Measurements from ENCODE around the gene TNS1. TPM values are rescaled to one million over a fixed set of nuclear protein-coding genes. Genes with fewer than 3 reads are reported as not detected.

Gene TNS1
- total RNA-seq, 1 donor from 2014 or later: 11.6 TPM

DNA sequence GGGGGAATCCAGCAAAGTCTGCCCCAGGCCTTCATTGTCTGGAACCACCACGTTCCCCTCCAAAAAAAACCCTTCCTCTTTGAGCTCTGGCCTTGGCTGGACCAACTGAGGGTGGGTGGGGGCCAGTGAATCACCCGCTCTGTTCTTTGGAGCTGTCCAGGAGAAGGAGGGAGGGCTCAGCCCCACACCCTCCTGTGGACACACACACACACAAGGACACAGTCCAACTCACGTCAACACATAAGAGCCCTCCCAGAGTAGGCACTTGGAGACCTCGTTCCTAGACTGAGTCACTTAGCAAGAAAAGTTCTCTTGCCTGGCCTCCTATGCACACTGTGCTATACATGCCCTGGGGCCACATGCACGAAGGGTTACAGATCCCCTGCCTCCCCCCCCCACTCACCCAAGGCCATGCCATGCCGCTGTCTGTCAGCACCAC is 1.2 kb upstream of the TNS1 start:
- no peaks in the 10 kb centered on the region for H3K9me3 Mint-ChIP-seq (ENCODE audit: unreplicated experiment)
- H3K27me3 Mint-ChIP-seq (ENCODE audit: unreplicated experiment): peaks cover 11% of the 10 kb centered on the region
- H3K4me1 Mint-ChIP-seq (ENCODE audit: unreplicated experiment): peaks cover 23% of the 10 kb centered on the region
- DNase-seq (ENCODE audit: low spot score): no peak
- H3K4me3 Mint-ChIP-seq (ENCODE audit: unreplicated experiment): no peak overlapping the region
- no peak overlapping the region for H3K27ac Mint-ChIP-seq (ENCODE audit: unreplicated experiment)
- TF ChIP-seq, protein P1, sequence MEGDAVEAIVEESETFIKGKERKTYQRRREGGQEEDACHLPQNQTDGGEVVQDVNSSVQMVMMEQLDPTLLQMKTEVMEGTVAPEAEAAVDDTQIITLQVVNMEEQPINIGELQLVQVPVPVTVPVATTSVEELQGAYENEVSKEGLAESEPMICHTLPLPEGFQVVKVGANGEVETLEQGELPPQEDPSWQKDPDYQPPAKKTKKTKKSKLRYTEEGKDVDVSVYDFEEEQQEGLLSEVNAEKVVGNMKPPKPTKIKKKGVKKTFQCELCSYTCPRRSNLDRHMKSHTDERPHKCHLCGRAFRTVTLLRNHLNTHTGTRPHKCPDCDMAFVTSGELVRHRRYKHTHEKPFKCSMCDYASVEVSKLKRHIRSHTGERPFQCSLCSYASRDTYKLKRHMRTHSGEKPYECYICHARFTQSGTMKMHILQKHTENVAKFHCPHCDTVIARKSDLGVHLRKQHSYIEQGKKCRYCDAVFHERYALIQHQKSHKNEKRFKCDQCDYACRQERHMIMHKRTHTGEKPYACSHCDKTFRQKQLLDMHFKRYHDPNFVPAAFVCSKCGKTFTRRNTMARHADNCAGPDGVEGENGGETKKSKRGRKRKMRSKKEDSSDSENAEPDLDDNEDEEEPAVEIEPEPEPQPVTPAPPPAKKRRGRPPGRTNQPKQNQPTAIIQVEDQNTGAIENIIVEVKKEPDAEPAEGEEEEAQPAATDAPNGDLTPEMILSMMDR (IDR thresholded peaks at IDR 0.05; ENCODE audit: unreplicated experiment): no peak
- no peaks in the 10 kb centered on the region for H3K36me3 Mint-ChIP-seq (ENCODE audit: low read depth, unreplicated experiment)

DNA sequence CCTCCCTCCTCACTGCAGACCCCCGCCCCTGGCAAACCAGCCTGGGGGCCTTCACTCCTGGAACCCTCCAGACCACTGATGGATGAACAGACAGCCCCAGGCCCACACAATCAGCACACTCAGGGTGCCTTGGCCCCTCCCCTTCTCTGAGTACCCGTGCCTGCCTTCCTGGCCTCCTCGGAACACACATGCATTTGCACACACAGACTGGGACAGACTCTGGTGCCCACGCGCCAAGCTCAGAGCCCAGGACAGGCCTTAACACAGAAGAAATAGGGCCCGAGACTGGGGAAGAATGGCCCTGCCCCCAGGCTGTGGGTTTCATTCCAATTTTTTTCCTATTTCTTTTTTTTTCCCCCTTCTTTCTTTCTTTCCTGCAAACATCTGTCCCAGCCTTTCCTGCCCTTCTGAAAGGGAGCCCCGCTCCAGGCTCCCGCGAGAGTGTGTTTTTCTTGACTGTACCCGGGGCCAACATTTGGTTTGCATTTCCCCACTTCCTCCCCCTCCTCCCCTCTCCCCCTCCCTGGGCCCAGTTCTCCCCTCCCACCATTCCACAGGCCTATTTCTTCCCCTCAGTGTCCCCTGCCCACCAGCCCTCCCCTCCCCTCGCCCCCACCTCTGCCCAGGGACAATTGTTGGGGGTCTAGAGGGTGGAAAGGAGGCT is 618 bp upstream of the TNS1 start:
- DNase-seq (ENCODE audit: low spot score): no peak
- peaks cover 11% of the 10 kb centered on the region for H3K27me3 Mint-ChIP-seq (ENCODE audit: unreplicated experiment)
- H3K9me3 Mint-ChIP-seq (ENCODE audit: unreplicated experiment): no peaks in the 10 kb centered on the region
- H3K4me3 Mint-ChIP-seq (ENCODE audit: unreplicated experiment): no peak overlapping the region
- no peaks in the 10 kb centered on the region for H3K36me3 Mint-ChIP-seq (ENCODE audit: low read depth, unreplicated experiment)
- no peak overlapping the region for H3K27ac Mint-ChIP-seq (ENCODE audit: unreplicated experiment)
- TF ChIP-seq, protein P1 (IDR thresholded peaks at IDR 0.05; ENCODE audit: unreplicated experiment): no peak
- H3K4me1 Mint-ChIP-seq (ENCODE audit: unreplicated experiment): peaks cover 23% of the 10 kb centered on the region

DNA sequence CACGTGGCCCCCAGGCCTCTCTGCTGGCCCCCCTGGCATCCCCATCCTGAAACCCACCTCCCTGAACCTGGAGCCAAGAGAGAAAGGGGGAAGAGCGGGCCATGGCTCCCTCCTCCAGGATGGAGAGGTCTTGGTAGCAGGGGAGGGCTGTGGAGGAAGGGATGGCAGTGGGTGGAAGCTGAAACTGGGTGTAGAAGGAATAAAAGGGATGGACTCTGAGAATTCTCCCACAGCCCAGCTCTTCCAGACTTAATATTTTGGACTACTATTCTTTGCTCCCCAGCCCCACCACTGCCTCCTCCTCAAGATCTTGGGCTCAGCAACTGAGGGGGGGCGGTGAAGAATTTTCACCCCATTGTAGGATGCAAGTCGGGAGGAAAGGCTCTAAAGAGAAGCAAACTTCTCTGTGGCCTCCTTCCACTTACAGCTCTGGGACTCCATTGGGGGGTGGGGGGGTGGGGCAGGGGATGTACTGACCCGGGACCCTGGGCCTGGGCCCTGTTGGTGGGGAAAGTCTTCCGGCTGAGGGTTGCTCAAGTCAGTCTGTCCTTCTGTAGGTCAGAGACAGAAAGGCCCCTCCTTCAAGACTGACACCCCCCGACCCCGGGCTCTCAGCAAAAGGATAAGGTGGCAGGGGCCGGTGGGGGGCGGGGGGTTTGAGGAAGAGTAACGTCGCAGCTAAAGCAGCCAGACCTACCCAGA is 501 bp downstream of the TNS1 start:
- no peaks in the 10 kb centered on the region for H3K36me3 Mint-ChIP-seq (ENCODE audit: low read depth, unreplicated experiment)
- H3K27ac Mint-ChIP-seq (ENCODE audit: unreplicated experiment): no peak overlapping the region
- no peak for DNase-seq (ENCODE audit: low spot score)
- no peaks in the 10 kb centered on the region for H3K9me3 Mint-ChIP-seq (ENCODE audit: unreplicated experiment)
- no peak overlapping the region for H3K4me3 Mint-ChIP-seq (ENCODE audit: unreplicated experiment)
- peaks cover 23% of the 10 kb centered on the region for H3K4me1 Mint-ChIP-seq (ENCODE audit: unreplicated experiment)
- TF ChIP-seq, protein P1 (IDR thresholded peaks at IDR 0.05; ENCODE audit: unreplicated experiment): no peak
- H3K27me3 Mint-ChIP-seq (ENCODE audit: unreplicated experiment): peaks cover 11% of the 10 kb centered on the region

DNA sequence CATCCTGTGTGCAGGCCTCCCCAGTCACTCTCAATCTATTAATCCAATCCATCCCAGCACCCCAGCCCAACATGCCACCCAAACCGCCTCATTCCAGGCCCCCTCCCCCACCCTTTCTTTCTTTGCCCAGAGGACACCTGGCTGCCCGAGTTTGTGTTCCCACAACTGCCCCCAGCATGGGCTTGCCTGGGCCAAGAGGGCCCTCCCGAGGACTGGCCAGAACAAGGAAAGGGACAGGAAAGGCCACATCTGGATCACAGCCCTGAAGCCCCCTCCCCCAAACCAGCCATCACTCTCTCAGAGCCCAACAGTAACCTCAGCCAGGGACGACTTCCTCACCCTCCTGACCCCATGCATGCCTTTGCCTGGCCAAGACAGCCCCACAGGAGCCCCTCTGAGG is 1.2 kb downstream of the TNS1 start:
- TF ChIP-seq, protein P1 (IDR thresholded peaks at IDR 0.05; ENCODE audit: unreplicated experiment): no peak
- H3K36me3 Mint-ChIP-seq (ENCODE audit: low read depth, unreplicated experiment): no peaks in the 10 kb centered on the region
- no peaks in the 10 kb centered on the region for H3K9me3 Mint-ChIP-seq (ENCODE audit: unreplicated experiment)
- H3K4me3 Mint-ChIP-seq (ENCODE audit: unreplicated experiment): no peak overlapping the region
- no peak for DNase-seq (ENCODE audit: low spot score)
- peaks cover 11% of the 10 kb centered on the region for H3K27me3 Mint-ChIP-seq (ENCODE audit: unreplicated experiment)
- H3K4me1 Mint-ChIP-seq (ENCODE audit: unreplicated experiment): peaks cover 25% of the 10 kb centered on the region
- H3K27ac Mint-ChIP-seq (ENCODE audit: unreplicated experiment): no peak overlapping the region

DNA sequence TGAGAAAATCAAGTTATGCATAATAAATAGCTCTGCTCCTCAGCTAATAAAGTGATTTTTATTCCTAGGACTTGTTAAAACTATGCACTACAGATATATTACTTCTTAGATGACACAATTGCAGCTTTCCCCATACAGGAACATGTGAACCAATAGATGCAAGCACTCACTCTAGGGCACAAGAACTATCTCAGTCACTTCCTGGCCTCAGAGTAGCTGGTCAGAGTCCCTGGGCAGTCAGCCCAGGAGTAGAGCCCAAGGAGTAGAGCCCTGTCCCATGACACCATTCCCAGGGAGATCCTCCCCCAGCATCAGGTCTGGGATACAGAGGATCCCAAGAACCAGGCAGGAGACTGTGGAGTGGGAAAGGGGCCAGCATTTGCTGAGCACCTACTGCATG is 2.7 kb downstream of the TNS1 start:
- TF ChIP-seq, protein P1 (IDR thresholded peaks at IDR 0.05; ENCODE audit: unreplicated experiment): no peak
- DNase-seq (ENCODE audit: low spot score): no peak
- Mint-ChIP-seq H3K4me3 (ENCODE audit: unreplicated experiment) (no peak overlapping the region), H3K27ac (ENCODE audit: unreplicated experiment) (no peak overlapping the region), H3K36me3 (ENCODE audit: low read depth, unreplicated experiment) (no peaks in the 10 kb centered on the region), H3K4me1 (ENCODE audit: unreplicated experiment) (peaks cover 25% of the 10 kb centered on the region), H3K9me3 (ENCODE audit: unreplicated experiment) (no peaks in the 10 kb centered on the region), H3K27me3 (ENCODE audit: unreplicated experiment) (peaks cover 6% of the 10 kb centered on the region)

All from endothelial cell (in vitro differentiated cells).